ENCODE measurements around the gene CTBS.

- TF ChIP-seq YY1 (IDR thresholded peaks at IDR 0.05; ENCODE audit: insufficient read depth, insufficient read length) = no peak
- no peak for TF ChIP-seq ZNF274 (IDR thresholded peaks at IDR 0.05; ENCODE audit: low read depth, low read length)
- no peak for TF ChIP-seq SUZ12 (IDR thresholded peaks at IDR 0.05; ENCODE audit: extremely low read depth, insufficient read depth, insufficient read length)
Observed at GRCh38 chr1:84582802-84583587, 8.8 kb upstream of the CTBS start.

All from NT2/D1 (cell line).